ENCODE data around the gene ZDHHC14.

GRCh38 chr6:157549468-157549745 is 168.4 kb downstream of the ZDHHC14 start:
- TF ChIP-seq EGR1 (IDR thresholded peaks at IDR 0.05; ENCODE audit: borderline replicate concordance, low read depth, low read length) (no peak), POLR2A (IDR thresholded peaks at IDR 0.05; ENCODE audit: control extremely low read depth in 1 of 2, low read depth in 2 of 2, low read length in 2 of 2) (no peak), BRCA1 (IDR thresholded peaks at IDR 0.05; ENCODE audit: low read depth, low read length) (no peak), CTCF (IDR thresholded peaks at IDR 0.05; ENCODE audit: control extremely low read depth in 1 of 3, insufficient read depth in 1 of 3, low read depth in 1 of 3, low read length in 3 of 3) (no peak), POLR2AphosphoS5 (IDR thresholded peaks at IDR 0.05; ENCODE audit: low read depth, low read length) (no peak), JUN (IDR thresholded peaks at IDR 0.05; ENCODE audit: low read depth, low read length) (no peak), CEBPB (IDR thresholded peaks at IDR 0.05; ENCODE audit: low read depth, low read length) (no peak), RAD21 (IDR thresholded peaks at IDR 0.05 in 1 of 2, conservative IDR thresholded peaks at IDR 0.05 in 1 of 2; ENCODE audit: low read depth in 2 of 2, low read length in 2 of 2) (no peak), EP300 (IDR thresholded peaks at IDR 0.05; ENCODE audit: borderline replicate concordance in 1 of 2, low read depth in 2 of 2, low read length in 2 of 2) (no peak), EZH2 (IDR thresholded peaks at IDR 0.05; ENCODE audit: low read depth, low read length, severe bottlenecking) (no peak), MAX (IDR thresholded peaks at IDR 0.05) (no peak), CHD2 (IDR thresholded peaks at IDR 0.05; ENCODE audit: low read length) (no peak), YY1 (IDR thresholded peaks at IDR 0.05; ENCODE audit: low read depth, low read length) (no peak)
